T-helper 2 cell treated with Interferon-gamma antibody and Interleukin-4, amounts not matched to agents 5 μg/mL and 100 μg/mL, for 36 hours (primary cell): ENCODE results near the gene RBM33.

ENCODE experiments used
- DNase-seq: peaks from one replicate; pipeline ENCODE4 v3.0.0; 2021; ENCODE audit warnings: low spot score
- H3K27ac Mint-ChIP-seq: one replicate; pipeline ENCODE4 v1.8.0; 2021; ENCODE audit warnings: mild to moderate bottlenecking, mixed read lengths
- H3K27me3 Mint-ChIP-seq: one replicate; pipeline ENCODE4 v1.8.0; 2021; ENCODE audit warnings: low read depth, mixed read lengths
- H3K36me3 Mint-ChIP-seq: one replicate; pipeline ENCODE4 v1.8.0; 2021; ENCODE audit warnings: low read depth, mixed read lengths
- H3K4me1 Mint-ChIP-seq: one replicate; pipeline ENCODE4 v1.8.0; 2021; ENCODE audit warnings: low read depth, mixed read lengths
- H3K4me3 Mint-ChIP-seq: one replicate; pipeline ENCODE4 v1.8.0; 2022; ENCODE audit warnings: mild to moderate bottlenecking, moderate library complexity, mixed read lengths
- H3K9me3 Mint-ChIP-seq: one replicate; pipeline ENCODE4 v1.8.0; 2021; ENCODE audit warnings: mixed read lengths

RBM33 gene

DNA sequence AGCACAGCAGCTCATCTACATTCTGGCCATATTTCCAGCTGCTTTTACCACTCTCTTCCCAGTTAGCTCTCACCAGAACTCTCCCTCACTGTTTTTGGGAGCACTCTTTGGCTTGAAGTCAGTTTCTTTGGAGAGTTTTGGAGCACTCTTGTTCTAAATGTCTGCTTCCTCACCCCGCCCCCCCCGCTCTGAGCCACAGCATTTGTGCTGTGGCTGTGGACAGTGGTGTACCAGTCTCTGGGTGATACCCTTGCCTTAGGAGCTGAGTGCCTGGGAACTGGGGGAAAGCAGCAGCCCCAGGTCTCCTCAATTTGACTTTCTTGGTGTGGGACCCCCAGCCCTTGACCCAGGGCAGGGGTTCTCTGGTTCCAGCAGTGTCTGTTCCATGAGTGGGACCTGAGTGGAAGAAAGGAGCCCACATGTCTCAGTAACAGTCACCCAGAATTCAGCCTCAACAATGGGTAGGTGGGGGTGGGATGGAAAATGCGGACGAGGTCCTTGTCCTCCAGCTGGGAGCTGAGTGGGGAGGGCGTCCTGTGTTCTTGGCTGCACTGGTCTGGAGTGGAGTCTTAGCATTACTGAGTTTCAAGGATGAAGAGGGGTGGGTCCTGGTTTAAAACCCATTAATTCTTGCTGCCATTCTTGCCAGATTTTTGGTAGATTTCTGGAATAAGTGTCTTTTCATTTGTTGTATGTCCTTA lies 18.0 kb downstream of the RBM33 start:
- Mint-ChIP-seq H3K9me3 (no peaks in the 10 kb centered on the region), H3K36me3 (peaks cover 31% of the 10 kb centered on the region), H3K4me3 (no peak overlapping the region), H3K27ac (no peak overlapping the region), H3K27me3 (no peaks in the 10 kb centered on the region), H3K4me1 (peaks cover 38% of the 10 kb centered on the region)
- no peak for DNase-seq

DNA sequence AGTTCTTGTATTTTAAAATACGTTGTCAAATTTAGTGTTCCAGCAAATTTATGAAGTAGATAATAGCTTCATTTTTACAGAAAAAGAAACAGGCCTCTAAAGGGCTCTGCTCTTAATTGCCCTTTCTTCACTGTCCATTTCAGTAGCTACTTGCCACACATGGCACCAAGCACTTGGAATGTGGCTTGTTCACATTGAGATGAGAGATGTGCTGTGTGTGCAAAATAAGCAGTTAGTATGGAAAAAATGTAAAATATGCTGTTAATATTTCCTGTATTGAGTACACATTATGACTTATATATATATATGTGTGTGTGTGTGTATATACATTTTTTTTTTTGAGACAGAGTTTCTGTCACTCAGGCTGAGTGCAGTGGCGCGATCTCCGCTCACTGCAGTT lies 19.5 kb downstream of the RBM33 start:
- Mint-ChIP-seq H3K9me3 (no peaks in the 10 kb centered on the region), H3K27ac (no peak overlapping the region), H3K36me3 (peaks cover 32% of the 10 kb centered on the region), H3K4me3 (no peak overlapping the region), H3K27me3 (no peaks in the 10 kb centered on the region), H3K4me1 (peaks cover 41% of the 10 kb centered on the region)
- DNase-seq = no peak

DNA sequence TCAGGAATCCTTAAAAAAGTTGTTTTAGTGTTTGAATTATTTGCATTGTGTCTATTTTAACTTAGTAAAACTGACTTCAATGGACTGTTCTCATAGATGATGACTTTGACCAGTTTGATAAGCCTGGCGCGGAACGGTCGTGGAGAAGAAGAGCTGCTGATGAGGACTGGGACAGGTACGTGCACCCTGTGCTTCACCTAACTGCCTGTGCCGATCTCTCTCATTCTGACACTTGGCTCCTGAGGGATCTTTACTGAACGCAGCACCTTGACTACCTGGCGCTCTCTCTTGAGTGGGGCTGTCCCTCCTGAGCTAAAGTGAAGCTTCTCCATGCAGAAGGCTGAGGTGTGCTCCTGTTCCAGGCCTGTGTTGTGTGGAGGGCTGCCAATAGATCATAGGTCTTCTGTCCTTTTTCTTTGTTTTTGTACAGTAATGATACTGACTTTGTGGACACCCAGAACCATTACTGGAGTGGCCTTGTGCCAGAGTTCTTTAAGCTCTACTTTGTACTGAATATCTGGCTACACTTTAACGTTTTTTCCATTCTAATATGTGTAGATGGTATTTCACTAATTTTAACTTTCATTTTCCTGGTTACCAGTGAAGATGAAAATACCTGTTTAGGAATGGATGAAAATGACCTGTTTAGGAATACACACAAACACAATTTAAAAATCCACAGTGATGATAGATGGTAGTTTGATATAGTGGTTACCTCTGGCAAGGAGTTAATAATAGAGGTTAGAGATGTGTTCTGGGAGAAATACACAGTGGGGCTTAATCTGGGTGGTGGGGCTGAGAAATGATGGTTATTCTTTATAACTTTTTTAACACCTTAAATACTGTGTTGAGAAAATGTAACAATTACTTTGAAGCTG lies 20.9 kb downstream of the RBM33 start:
- DNase-seq = no peak
- Mint-ChIP-seq H3K36me3 (peaks cover 23% of the 10 kb centered on the region), H3K27me3 (no peaks in the 10 kb centered on the region), H3K27ac (no peak overlapping the region), H3K4me1 (peaks cover 34% of the 10 kb centered on the region), H3K9me3 (no peaks in the 10 kb centered on the region), H3K4me3 (no peak overlapping the region)

DNA sequence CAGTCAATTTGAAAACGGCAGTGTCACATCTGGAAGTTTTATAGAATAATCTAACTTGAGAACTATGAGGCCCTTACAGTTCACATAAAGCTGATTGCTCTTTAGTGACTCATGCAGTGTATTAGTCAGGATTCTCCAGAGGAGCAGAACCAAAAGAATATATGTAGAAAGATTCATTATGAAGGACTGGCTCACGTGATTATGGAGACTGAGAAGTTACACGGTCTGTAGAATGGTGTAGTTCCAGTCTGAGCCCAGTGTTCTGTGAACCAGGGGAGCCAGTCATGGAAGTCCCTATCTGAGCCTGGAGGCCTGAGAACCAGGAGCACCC lies 21.5 kb downstream of the RBM33 start:
- H3K4me3 Mint-ChIP-seq = no peak overlapping the region
- peaks cover 33% of the 10 kb centered on the region for H3K4me1 Mint-ChIP-seq
- H3K36me3 Mint-ChIP-seq = peaks cover 18% of the 10 kb centered on the region
- no peaks in the 10 kb centered on the region for H3K27me3 Mint-ChIP-seq
- no peak overlapping the region for H3K27ac Mint-ChIP-seq
- H3K9me3 Mint-ChIP-seq = no peaks in the 10 kb centered on the region
- no peak for DNase-seq

DNA sequence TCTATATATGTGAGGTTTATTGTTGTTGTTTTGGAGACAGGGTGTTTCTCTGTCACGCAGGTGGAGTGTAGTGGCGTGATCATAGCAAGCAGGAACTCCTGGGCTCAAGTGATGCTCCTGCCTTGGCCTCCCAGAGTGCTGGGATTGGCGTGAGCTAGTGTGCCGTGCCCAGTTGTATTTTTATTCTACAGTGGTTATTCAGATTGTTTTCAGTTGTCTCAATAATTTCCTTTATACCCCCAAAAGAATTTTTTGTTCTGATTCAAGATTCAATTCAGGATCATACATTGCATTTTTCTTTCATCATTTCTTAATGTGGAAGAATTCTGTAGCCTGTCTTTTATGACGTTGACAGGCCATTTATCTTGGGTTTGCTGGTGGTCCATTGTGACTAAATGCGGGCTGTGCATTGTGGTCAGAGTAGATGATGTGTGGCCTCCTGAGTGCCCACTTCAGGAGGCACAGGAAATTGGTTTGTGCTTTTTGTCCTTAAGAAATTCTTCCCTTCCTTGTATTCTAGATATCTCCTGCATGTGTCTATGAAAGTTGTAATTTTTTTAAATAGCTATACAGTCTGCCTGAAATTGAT lies 22.9 kb downstream of the RBM33 start:
- Mint-ChIP-seq H3K4me1 (peaks cover 27% of the 10 kb centered on the region), H3K27ac (no peak overlapping the region), H3K4me3 (no peak overlapping the region), H3K36me3 (peaks cover 12% of the 10 kb centered on the region), H3K27me3 (no peaks in the 10 kb centered on the region), H3K9me3 (no peaks in the 10 kb centered on the region)
- no peak for DNase-seq

GRCh38 chr7:155669717-155670505 lies 25.4 kb downstream of the RBM33 start:
- no peak for DNase-seq
- no peak overlapping the region for H3K27ac Mint-ChIP-seq
- peaks cover 24% of the 10 kb centered on the region for H3K4me1 Mint-ChIP-seq
- H3K4me3 Mint-ChIP-seq = no peak overlapping the region
- no peaks in the 10 kb centered on the region for H3K9me3 Mint-ChIP-seq
- no peaks in the 10 kb centered on the region for H3K27me3 Mint-ChIP-seq
- peaks cover 19% of the 10 kb centered on the region for H3K36me3 Mint-ChIP-seq

GRCh38 chr7:155670521-155670920 lies 26.1 kb downstream of the RBM33 start:
- H3K9me3 Mint-ChIP-seq = no peaks in the 10 kb centered on the region
- H3K27me3 Mint-ChIP-seq = no peaks in the 10 kb centered on the region
- no peak overlapping the region for H3K27ac Mint-ChIP-seq
- no peak for DNase-seq
- H3K36me3 Mint-ChIP-seq = peaks cover 13% of the 10 kb centered on the region
- H3K4me1 Mint-ChIP-seq = peaks cover 19% of the 10 kb centered on the region
- no peak overlapping the region for H3K4me3 Mint-ChIP-seq

DNA sequence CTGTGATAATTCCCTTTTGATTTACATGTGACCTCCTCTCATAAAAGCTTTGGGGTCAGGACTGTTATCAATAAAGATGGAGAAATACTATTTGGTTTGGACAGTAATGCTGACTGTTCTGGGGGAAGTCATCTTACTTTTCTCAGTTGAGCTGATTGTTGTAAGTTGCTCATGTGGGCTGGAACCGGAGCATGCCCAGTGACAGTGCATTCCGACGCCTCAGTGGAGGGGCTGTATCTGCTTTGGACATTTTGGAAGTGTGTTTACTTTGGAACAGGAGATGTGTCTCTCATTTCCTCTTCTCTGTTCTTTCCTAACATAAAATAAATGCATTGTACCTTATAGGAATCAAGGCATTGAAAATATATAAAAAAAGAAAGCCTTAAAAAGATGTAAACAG lies 30.1 kb downstream of the RBM33 start:
- DNase-seq = no peak
- Mint-ChIP-seq H3K27me3 (no peaks in the 10 kb centered on the region), H3K27ac (no peak overlapping the region), H3K9me3 (no peaks in the 10 kb centered on the region), H3K4me3 (no peak overlapping the region), H3K36me3 (peaks cover 14% of the 10 kb centered on the region), H3K4me1 (peaks cover 21% of the 10 kb centered on the region)

GRCh38 chr7:155676052-155676451 lies 31.6 kb downstream of the RBM33 start:
- DNase-seq = no peak
- no peaks in the 10 kb centered on the region for H3K9me3 Mint-ChIP-seq
- peaks cover 16% of the 10 kb centered on the region for H3K4me1 Mint-ChIP-seq
- H3K4me3 Mint-ChIP-seq = no peak overlapping the region
- H3K27ac Mint-ChIP-seq = no peak overlapping the region
- no peaks in the 10 kb centered on the region for H3K27me3 Mint-ChIP-seq
- H3K36me3 Mint-ChIP-seq = peaks cover 21% of the 10 kb centered on the region

DNA sequence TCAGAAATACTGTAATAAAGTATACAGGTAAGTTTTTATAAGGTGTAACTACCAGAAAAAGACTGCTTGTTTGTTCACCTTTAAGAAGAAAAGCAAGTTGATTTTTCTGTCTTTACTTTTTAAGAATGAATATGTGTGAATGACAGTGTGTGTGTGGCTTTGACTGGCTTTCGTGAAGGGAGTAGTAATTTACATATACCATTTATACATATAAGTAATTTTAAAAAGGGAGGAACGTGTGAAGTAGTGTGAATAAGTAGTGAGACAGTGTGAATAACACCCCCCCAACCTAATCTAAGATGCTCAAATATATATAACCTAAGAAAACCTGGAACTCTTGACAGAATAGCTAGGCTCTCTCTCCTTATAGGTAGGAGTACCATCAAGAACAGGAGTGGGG lies 33.2 kb downstream of the RBM33 start:
- Mint-ChIP-seq H3K27me3 (no peaks in the 10 kb centered on the region), H3K36me3 (peaks cover 26% of the 10 kb centered on the region), H3K9me3 (no peaks in the 10 kb centered on the region), H3K4me3 (no peak overlapping the region), H3K27ac (no peak overlapping the region), H3K4me1 (peaks cover 18% of the 10 kb centered on the region)
- no peak for DNase-seq

DNA sequence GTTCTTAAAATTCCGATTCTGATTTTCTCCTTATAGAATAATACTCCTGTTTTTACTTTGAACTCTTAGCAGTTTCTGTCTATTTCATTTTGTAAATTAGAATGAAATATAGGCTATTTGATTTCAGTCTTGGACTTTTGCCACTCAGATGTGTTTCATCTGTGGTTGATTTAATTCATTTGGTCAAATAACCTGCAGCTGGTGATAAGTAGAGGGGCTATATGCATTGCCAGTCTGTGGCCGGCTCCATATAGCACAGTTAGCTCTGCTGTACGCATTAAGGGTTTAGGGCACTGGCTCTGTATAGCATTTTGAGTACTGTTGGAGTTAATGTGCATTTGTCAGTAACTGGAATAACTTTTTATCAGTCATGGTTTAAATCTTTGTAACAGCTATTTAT lies 35.7 kb downstream of the RBM33 start:
- Mint-ChIP-seq H3K4me3 (no peak overlapping the region), H3K36me3 (peaks cover 33% of the 10 kb centered on the region), H3K27me3 (no peaks in the 10 kb centered on the region), H3K4me1 (peaks cover 33% of the 10 kb centered on the region), H3K27ac (no peak overlapping the region), H3K9me3 (no peaks in the 10 kb centered on the region)
- DNase-seq = no peak

- no peaks in the 10 kb centered on the region for H3K27me3 Mint-ChIP-seq
- peaks cover 40% of the 10 kb centered on the region for H3K36me3 Mint-ChIP-seq
- DNase-seq = no peak
- no peaks in the 10 kb centered on the region for H3K9me3 Mint-ChIP-seq
- H3K27ac Mint-ChIP-seq = no peak overlapping the region
- H3K4me3 Mint-ChIP-seq = no peak overlapping the region
- H3K4me1 Mint-ChIP-seq = peaks cover 34% of the 10 kb centered on the region
Measured at GRCh38 chr7:155680864-155681263, 36.4 kb downstream of the RBM33 start.

DNA sequence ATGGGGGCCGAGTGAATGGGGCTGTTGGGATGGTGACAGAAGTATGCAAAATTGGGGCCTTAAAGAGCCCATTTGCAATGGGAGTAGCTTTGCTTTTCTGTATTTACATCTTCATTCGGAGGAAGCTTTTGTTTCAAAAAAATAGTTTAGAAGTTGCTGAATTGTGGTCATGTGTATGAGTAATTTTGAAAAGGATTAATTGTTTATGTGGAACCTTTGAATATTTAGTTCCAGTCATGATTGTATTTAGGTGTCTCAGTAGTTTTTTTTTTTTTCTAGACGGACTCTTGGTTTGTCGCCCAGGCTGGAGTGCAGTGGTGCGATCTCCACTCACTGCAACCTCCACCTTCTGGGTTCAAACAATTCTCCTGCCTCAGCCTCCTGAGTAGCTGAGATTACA lies 37.2 kb downstream of the RBM33 start:
- DNase-seq = no peak
- H3K27ac Mint-ChIP-seq = no peak overlapping the region
- H3K4me1 Mint-ChIP-seq = peaks cover 29% of the 10 kb centered on the region
- H3K36me3 Mint-ChIP-seq = peaks cover 43% of the 10 kb centered on the region
- no peaks in the 10 kb centered on the region for H3K9me3 Mint-ChIP-seq
- H3K4me3 Mint-ChIP-seq = no peak overlapping the region
- H3K27me3 Mint-ChIP-seq = no peaks in the 10 kb centered on the region

GRCh38 chr7:155682484-155682883 lies 38.0 kb downstream of the RBM33 start:
- no peak for DNase-seq
- H3K9me3 Mint-ChIP-seq = no peaks in the 10 kb centered on the region
- no peak overlapping the region for H3K27ac Mint-ChIP-seq
- H3K4me1 Mint-ChIP-seq = peaks cover 26% of the 10 kb centered on the region
- H3K4me3 Mint-ChIP-seq = no peak overlapping the region
- H3K36me3 Mint-ChIP-seq = peaks cover 49% of the 10 kb centered on the region
- no peaks in the 10 kb centered on the region for H3K27me3 Mint-ChIP-seq
